Measurements from ENCODE around the gene HRG.

GRCh38 chr3:186625600-186626042 is 40.2 kb upstream of the HRG start:
- no peak for TF ChIP-seq CTCF (IDR thresholded peaks at IDR 0.05)
- no peak for TF ChIP-seq POLR2A (IDR thresholded peaks at IDR 0.05)
- TF ChIP-seq EP300 (IDR thresholded peaks at IDR 0.05) = no peak
- TF ChIP-seq POLR2AphosphoS5 (IDR thresholded peaks at IDR 0.05) = no peak
